ENCODE results near the gene FOXB1. TPM values are rescaled to one million over a fixed set of nuclear protein-coding genes. Genes with fewer than 3 reads are reported as not detected.

FOXB1 gene
- total RNA-seq, 1 experiment from 2014 or later: 10.8 TPM

- ChIA-PET POLR2A (interaction anchor here (0.7 to 2.3 kb wide), 12 partner anchors 9 to 346 kb away, joined by 3 to 30 read pairs (median 4); partner anchors contain the start of gene GTF2A2), CTCF (interaction anchor here (0.5 to 4.8 kb wide), 16 partner anchors 9 to 322 kb away, joined by 3 to 119 read pairs (median 4); no protein-coding TSS in a partner anchor)
- peaks cover 4% of the 10 kb centered on the region for H3K36me3 Mint-ChIP-seq
- H3K9me3 Mint-ChIP-seq: no peaks in the 10 kb centered on the region
- peaks cover 55% of the 10 kb centered on the region for H3K4me1 Mint-ChIP-seq
- ATAC-seq: no peak
- H3K27me3 Mint-ChIP-seq (ENCODE audit: low read depth): peaks cover 35% of the 10 kb centered on the region
- peak overlapping the region; percentile 87 for H3K4me3 Mint-ChIP-seq
- peak overlapping the region; percentile 82 for H3K27ac Mint-ChIP-seq
- no peak for DNase-seq (ENCODE audit: low spot score)
- TF ChIP-seq ZNF232 (CRISPR knock-in tag; IDR thresholded peaks at IDR 0.05) (0 out of 2 replicates have a peak, but pooled peaks have one; percentile 28), TP53 (CRISPR knock-in tag; IDR thresholded peaks at IDR 0.05) (no peak)
Observed at GRCh38 chr15:60003243-60004008, 685 bp upstream of the FOXB1 start.

GRCh38 chr15:60004846-60005351 lies 788 bp downstream of the FOXB1 start:
- DNase-seq (ENCODE audit: low spot score) (peak; percentile 41), ATAC-seq (peak; percentile 1)
- ChIA-PET POLR2A (interaction anchor here (1.1 to 2.3 kb wide), 7 partner anchors 10 to 320 kb away, joined by 3 to 30 read pairs (median 4); no protein-coding TSS in a partner anchor), CTCF (interaction anchor here (0.5 to 4.8 kb wide), 13 partner anchors 11 to 321 kb away, joined by 3 to 119 read pairs (median 5); no protein-coding TSS in a partner anchor)
- Mint-ChIP-seq H3K27me3 (ENCODE audit: low read depth) (peaks cover 35% of the 10 kb centered on the region), H3K9me3 (no peaks in the 10 kb centered on the region), H3K4me3 (peak overlapping the region; percentile 87), H3K4me1 (peaks cover 56% of the 10 kb centered on the region), H3K27ac (peak overlapping the region; percentile 33; the same call in 1 of the 2 replicates), H3K36me3 (peaks cover 4% of the 10 kb centered on the region)
- no peak for TF ChIP-seq MLX (CRISPR knock-in tag; IDR thresholded peaks at IDR 0.05)
- no peak for TF ChIP-seq EMX1 (CRISPR knock-in tag; IDR thresholded peaks at IDR 0.05)
- no peak for TF ChIP-seq GRHL2 (CRISPR knock-in tag; IDR thresholded peaks at IDR 0.05; ENCODE audit: insufficient replicate concordance, severe bottlenecking)
- TF ChIP-seq NFE2L1 (CRISPR knock-in tag; IDR thresholded peaks at IDR 0.05): 0 out of 2 replicates have a peak, but pooled peaks have one; percentile 14
- no peak for TF ChIP-seq MAX (CRISPR knock-in tag; IDR thresholded peaks at IDR 0.05)
- no peak for TF ChIP-seq ATF6 (CRISPR knock-in tag; IDR thresholded peaks at IDR 0.05)
- TF ChIP-seq USF1 (CRISPR knock-in tag; IDR thresholded peaks at IDR 0.05): no peak

GRCh38 chr15:60005352-60006202 lies 1.5 kb downstream of the FOXB1 start:
- H3K9me3 Mint-ChIP-seq: no peaks in the 10 kb centered on the region
- DNase-seq (ENCODE audit: low spot score): no peak
- peaks cover 35% of the 10 kb centered on the region for H3K27me3 Mint-ChIP-seq (ENCODE audit: low read depth)
- peak overlapping the region; percentile 97 for H3K27ac Mint-ChIP-seq
- peaks cover 4% of the 10 kb centered on the region for H3K36me3 Mint-ChIP-seq
- no peak for ATAC-seq
- H3K4me1 Mint-ChIP-seq: peaks cover 62% of the 10 kb centered on the region
- ChIA-PET CTCF (interaction anchor here (1.4 to 4.8 kb wide), 10 partner anchors 12 to 321 kb away, joined by 3 to 119 read pairs (median 7); no protein-coding TSS in a partner anchor), POLR2A (interaction anchor here (1.0 to 2.3 kb wide), 4 partner anchors 8 to 115 kb away, joined by 3 to 30 read pairs (median 6); no protein-coding TSS in a partner anchor)
- TF ChIP-seq FOXP1 (CRISPR knock-in tag; IDR thresholded peaks at IDR 0.05; ENCODE audit: borderline replicate concordance) (peak; percentile 43), ZNF219 (CRISPR knock-in tag; IDR thresholded peaks at IDR 0.05; ENCODE audit: borderline replicate concordance) (no peak), TEAD4 (CRISPR knock-in tag; IDR thresholded peaks at IDR 0.05) (0 out of 2 replicates have a peak, but pooled peaks have one; percentile 54), MYBL2 (CRISPR knock-in tag; IDR thresholded peaks at IDR 0.05) (peak; percentile 79), ATF1 (CRISPR knock-in tag; IDR thresholded peaks at IDR 0.05) (peak; percentile 54; the same call in 1 of the 2 replicates), KAT7 (CRISPR knock-in tag; IDR thresholded peaks at IDR 0.05; ENCODE audit: borderline replicate concordance) (peak; percentile 56; the same call in 1 of the 2 replicates), ELF4 (CRISPR knock-in tag; IDR thresholded peaks at IDR 0.05; ENCODE audit: low read depth) (no peak), SP1 (CRISPR knock-in tag; conservative IDR thresholded peaks at IDR 0.05) (no peak), ZBTB43 (CRISPR knock-in tag; IDR thresholded peaks at IDR 0.05) (peak; percentile 62; the same call in 1 of the 2 replicates)
- H3K4me3 Mint-ChIP-seq: peak overlapping the region; percentile 87
